Retinal pigment epithelial cell (primary cell): ENCODE measurements around the gene CS.
"Not testable (repeated sequence)": the region's sequence is repeated elsewhere in the genome, so short reads cannot be mapped to it uniquely, and the experiment has no call there.

Experiments used
- DNase-seq: peaks from one replicate; pipeline ENCODE4 v3.0.0-alpha.2; 2010; ENCODE audit warnings: low read depth
- H3K4me3 ChIP-seq: 2 replicates; pipeline ENCODE4 v1.5.1; 2011; ENCODE audit warnings: mild to moderate bottlenecking, low read length, control low read depth, moderate library complexity
- CTCF ChIP-seq: conservative IDR thresholded peaks from 2 replicates; pipeline ENCODE4 v1.5.1; 2011; ENCODE audit warnings: low read depth, low read length, control low read depth, inconsistent platforms

The CS gene

GRCh38 chr12:56288705-56289387, 11.3 kb downstream of the CS start:
- DNase-seq = no peak
- no peak for TF ChIP-seq CTCF
- H3K4me3 ChIP-seq = no peak overlapping the region

- no peak for DNase-seq
- TF ChIP-seq CTCF = no peak
- no peak overlapping the region for H3K4me3 ChIP-seq
These were observed 13.9 kb downstream of the CS start for GRCh38 chr12:56286044-56286830.

GRCh38 chr12:56284263-56284662, 15.9 kb downstream of the CS start:
- not testable (repeated sequence) for H3K4me3 ChIP-seq, DNase-seq

GRCh38 chr12:56282579-56282978, 17.6 kb downstream of the CS start:
- TF ChIP-seq CTCF = no peak
- no peak for DNase-seq
- no peak overlapping the region for H3K4me3 ChIP-seq

GRCh38 chr12:56282030-56282429, 18.1 kb downstream of the CS start:
- no peak overlapping the region for H3K4me3 ChIP-seq
- no peak for TF ChIP-seq CTCF
- no peak for DNase-seq

GRCh38 chr12:56280849-56281248, 19.3 kb downstream of the CS start:
- TF ChIP-seq CTCF = no peak
- H3K4me3 ChIP-seq = no peak overlapping the region
- DNase-seq = no peak

- no peak for TF ChIP-seq CTCF
- DNase-seq = no peak
- no peak overlapping the region for H3K4me3 ChIP-seq
These were observed 21.2 kb downstream of the CS start for GRCh38 chr12:56278905-56279304.
